ENCODE data around the gene FNDC3B.

Gene FNDC3B

DNA sequence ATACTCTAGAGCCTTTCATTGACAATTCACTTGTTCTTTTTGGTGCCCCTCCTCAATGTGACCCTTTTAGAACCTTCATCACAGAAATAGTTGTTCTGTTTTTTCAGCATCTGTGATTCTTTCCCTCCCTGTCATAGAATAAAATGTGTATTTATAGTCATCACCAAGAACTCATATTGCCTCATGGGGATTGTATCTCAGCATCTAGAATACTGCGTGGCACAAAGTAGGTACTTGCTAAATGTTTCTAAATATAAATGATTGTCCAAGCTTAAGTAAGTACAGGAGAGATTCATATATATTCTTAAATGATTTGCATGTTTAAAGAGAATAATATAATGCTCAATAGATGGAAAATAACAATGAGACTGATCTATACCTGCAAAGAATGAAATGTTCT is 190.1 kb downstream of the FNDC3B start:
- no peak for DNase-seq (ENCODE audit: low read depth)
- H3K4me3 ChIP-seq (ENCODE audit: low read depth, low read length), result no peak overlapping the region
- TF ChIP-seq, protein P1, sequence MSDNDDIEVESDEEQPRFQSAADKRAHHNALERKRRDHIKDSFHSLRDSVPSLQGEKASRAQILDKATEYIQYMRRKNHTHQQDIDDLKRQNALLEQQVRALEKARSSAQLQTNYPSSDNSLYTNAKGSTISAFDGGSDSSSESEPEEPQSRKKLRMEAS (IDR thresholded peaks at IDR 0.05; ENCODE audit: low read depth, low read length), result no peak
- TF ChIP-seq POLR2A (IDR thresholded peaks at IDR 0.05; ENCODE audit: extremely low read depth, insufficient read length) (no peak), MYC (IDR thresholded peaks at IDR 0.05; ENCODE audit: low read depth, low read length) (no peak)
- TF ChIP-seq, protein P2, sequence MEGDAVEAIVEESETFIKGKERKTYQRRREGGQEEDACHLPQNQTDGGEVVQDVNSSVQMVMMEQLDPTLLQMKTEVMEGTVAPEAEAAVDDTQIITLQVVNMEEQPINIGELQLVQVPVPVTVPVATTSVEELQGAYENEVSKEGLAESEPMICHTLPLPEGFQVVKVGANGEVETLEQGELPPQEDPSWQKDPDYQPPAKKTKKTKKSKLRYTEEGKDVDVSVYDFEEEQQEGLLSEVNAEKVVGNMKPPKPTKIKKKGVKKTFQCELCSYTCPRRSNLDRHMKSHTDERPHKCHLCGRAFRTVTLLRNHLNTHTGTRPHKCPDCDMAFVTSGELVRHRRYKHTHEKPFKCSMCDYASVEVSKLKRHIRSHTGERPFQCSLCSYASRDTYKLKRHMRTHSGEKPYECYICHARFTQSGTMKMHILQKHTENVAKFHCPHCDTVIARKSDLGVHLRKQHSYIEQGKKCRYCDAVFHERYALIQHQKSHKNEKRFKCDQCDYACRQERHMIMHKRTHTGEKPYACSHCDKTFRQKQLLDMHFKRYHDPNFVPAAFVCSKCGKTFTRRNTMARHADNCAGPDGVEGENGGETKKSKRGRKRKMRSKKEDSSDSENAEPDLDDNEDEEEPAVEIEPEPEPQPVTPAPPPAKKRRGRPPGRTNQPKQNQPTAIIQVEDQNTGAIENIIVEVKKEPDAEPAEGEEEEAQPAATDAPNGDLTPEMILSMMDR (IDR thresholded peaks at IDR 0.05; ENCODE audit: low read depth, low read length), result no peak

DNA sequence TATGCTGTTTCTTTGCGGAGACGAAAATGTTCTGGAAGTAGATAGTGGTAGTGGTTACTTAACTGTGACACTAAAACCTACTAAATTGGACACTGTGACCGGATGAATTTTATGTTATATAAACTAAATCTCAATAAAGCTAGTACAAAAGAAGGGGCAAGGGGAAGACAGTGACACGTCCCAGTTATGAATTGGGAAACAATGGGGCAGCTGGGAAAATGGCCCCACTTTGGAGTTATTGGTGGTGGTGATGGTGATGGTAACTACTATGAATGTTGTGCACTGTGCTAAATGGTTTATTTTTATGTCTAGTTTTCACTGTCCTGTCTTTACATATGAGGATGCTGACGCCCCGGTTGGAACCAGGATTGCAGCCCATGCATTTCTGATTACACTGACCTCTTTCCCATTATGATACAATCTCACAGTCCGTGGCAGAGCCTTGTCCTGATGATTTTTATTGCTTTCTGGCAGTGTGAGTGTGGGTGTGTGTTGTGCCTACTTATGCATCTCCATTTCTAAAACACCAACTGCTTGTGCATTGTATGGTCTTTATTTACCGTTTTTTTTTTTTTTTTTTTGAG is 192.0 kb downstream of the FNDC3B start:
- no peak for TF ChIP-seq POLR2A (IDR thresholded peaks at IDR 0.05; ENCODE audit: extremely low read depth, insufficient read length)
- no peak for TF ChIP-seq MYC (IDR thresholded peaks at IDR 0.05; ENCODE audit: low read depth, low read length)
- TF ChIP-seq, protein P2 (IDR thresholded peaks at IDR 0.05; ENCODE audit: low read depth, low read length), result no peak
- TF ChIP-seq, protein P1 (IDR thresholded peaks at IDR 0.05; ENCODE audit: low read depth, low read length), result no peak
- DNase-seq (ENCODE audit: low read depth), result no peak

GRCh38 chr3:172232579-172233212 is 193.3 kb downstream of the FNDC3B start:
- no peak overlapping the region for H3K4me3 ChIP-seq (ENCODE audit: low read depth, low read length)
- DNase-seq (ENCODE audit: low read depth), result no peak

More for the DNA sequence above, 192.0 kb downstream of the FNDC3B start:
- H3K4me3 ChIP-seq (ENCODE audit: low read depth, low read length), result no peak overlapping the region

DNA sequence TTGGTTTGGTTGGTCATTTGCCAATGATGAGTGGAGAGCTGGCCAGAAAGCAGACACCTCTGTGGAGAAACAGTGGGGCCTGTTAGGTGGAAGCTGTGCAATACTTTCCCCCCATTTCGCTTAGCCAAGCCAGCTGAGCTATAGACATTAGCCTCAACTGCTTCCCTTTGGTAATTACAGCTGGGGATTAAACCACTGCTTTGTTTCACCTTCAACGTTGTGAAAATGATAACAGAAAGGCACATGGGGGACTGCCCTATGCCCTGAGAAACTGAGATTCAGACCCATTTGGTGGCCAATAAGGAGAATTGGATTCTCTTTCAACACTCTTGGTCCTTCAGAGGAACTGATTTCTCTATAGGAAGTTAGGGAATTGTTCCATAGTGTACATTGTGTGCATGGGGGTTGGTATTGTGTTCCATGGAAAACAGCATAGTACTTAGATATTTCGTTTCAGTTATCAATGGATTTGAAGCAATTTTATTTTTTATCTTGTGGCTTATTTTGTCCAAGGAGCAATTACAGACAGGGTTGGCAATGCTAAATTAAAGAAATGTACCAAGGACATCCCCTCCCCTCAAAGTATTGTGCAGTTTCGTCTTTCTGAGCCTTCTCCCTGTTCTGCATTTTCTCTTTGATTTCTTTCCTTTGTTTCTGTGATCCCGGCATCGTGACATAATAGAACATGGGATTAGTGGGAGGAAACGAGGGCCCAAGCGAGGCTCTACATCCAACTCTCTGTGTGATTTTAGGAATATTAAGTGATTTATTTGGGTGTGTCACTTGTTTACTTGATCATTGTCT is 194.3 kb downstream of the FNDC3B start:
- DNase-seq (ENCODE audit: low read depth), result no peak
- H3K4me3 ChIP-seq (ENCODE audit: low read depth, low read length), result no peak overlapping the region
- TF ChIP-seq, protein P2 (IDR thresholded peaks at IDR 0.05; ENCODE audit: low read depth, low read length), result no peak

More at GRCh38 chr3:172232579-172233212, 193.3 kb downstream of the FNDC3B start:
- TF ChIP-seq, protein P2 (IDR thresholded peaks at IDR 0.05; ENCODE audit: low read depth, low read length), result no peak
- TF ChIP-seq, protein P1 (IDR thresholded peaks at IDR 0.05; ENCODE audit: low read depth, low read length), result no peak
- TF ChIP-seq MYC (IDR thresholded peaks at IDR 0.05; ENCODE audit: low read depth, low read length), result no peak

- no peak for DNase-seq (ENCODE audit: low read depth)
- no peak overlapping the region for H3K4me3 ChIP-seq (ENCODE audit: low read depth, low read length)
- TF ChIP-seq, protein P2 (IDR thresholded peaks at IDR 0.05; ENCODE audit: low read depth, low read length), result no peak
- no peak for TF ChIP-seq MYC (IDR thresholded peaks at IDR 0.05; ENCODE audit: low read depth, low read length)
- TF ChIP-seq POLR2A (IDR thresholded peaks at IDR 0.05; ENCODE audit: extremely low read depth, insufficient read length), result no peak
- TF ChIP-seq, protein P1 (IDR thresholded peaks at IDR 0.05; ENCODE audit: low read depth, low read length), result no peak
Measured at GRCh38 chr3:172235698-172236097, 196.3 kb downstream of the FNDC3B start.
